ENCODE measurements around the gene CST7.
"Not testable (repeated sequence)": the region's sequence is repeated elsewhere in the genome, so short reads cannot be mapped to it uniquely, and the experiment has no call there.

CST7 gene

GRCh38 chr20:24987244-24987643 is 38.2 kb downstream of the CST7 start:
- no peak for DNase-seq

DNA sequence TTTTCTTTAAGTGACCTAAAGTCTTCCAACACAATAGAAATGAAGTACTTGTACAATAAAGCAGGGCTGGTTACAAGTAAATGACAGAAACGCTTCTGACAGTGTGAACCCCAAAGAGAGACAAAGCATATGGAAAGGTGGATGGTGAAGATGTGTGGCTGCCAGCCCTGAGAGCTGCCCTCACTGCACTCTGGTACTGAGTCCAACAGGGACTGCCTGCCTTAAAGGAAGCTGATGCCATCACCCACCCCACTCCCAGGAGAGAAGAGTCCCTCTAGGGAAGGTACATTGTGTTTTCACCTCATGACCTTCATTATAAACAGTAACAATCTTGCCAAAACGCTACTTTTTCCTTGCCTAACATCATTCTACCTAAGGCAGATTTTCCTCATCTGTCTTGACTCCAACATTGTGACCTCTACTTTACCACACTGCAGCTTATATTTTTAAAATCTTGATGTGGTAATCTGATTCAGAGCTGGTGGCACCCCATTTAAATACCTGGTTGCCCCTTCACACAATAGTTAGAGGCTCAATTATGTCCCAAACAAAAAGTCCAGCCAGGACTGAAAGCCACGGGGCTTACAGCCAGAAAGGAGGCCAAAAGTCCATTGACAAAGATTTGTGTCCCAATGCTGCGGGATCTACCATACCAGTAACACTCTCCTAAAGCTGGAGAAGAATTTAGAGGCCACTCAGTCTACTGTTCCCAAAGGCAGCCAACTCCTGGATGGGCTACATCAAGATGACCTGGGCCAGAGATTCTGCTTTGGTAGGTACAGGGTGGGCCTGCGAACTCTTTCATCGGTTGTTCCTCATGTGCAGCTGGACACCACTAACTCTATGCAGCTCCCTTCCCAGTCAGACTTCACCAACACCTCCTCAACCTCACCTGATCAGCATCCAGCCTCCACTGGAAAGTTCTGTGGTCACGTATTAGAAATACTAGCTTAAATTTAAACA is 39.1 kb downstream of the CST7 start:
- DNase-seq: no peak

DNA sequence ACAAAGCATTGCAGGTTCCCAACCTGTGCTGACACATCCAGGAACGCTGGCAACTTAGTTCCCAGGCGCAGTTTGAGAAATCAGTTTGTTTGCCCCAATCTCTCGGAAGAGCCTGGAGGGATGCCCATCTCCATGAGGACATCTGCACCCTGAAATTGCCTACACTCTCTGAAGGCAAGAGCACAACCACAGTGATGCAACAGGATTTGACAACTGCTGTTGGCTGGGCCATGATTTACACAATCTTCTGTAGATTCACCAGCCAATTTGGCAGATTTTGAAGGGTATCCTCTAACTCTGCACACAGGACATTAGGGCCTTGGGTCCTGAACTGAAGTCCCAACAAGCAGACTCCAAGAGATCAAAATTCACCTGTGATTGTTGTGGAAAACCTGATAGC is 40.1 kb downstream of the CST7 start:
- DNase-seq: no peak

DNA sequence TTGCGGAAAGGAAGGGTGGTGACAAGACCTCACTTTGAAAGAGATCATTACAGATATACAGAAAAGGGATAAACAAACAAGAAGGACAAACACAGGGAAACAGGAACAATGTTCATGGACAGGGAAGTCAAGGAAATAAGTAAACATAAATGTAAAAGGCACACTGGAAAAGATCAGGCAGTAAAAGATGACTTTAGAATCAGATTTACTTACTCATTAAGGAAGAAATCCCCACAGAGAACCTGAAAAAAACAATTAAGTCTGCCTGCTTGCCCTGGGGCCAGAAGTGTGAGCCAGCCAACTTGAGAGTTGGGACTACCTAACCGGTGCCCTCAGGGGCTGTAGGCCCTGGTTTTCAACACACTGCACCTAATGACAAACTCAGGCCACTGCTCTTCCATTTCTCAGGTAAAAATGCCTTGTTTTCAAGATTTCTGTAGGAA is 41.8 kb downstream of the CST7 start:
- DNase-seq: no peak

GRCh38 chr20:24991897-24992486 is 42.9 kb downstream of the CST7 start:
- peak; percentile 40 for DNase-seq

- peak; percentile 97 for DNase-seq
Observed at GRCh38 chr20:24992487-24993205, 43.6 kb downstream of the CST7 start, which contains the start of gene APMAP. Gene APMAP, minus strand, starts transcription at chr20:24992751. Its CDS starts 63 bp downstream, at chr20:24992688.

DNA sequence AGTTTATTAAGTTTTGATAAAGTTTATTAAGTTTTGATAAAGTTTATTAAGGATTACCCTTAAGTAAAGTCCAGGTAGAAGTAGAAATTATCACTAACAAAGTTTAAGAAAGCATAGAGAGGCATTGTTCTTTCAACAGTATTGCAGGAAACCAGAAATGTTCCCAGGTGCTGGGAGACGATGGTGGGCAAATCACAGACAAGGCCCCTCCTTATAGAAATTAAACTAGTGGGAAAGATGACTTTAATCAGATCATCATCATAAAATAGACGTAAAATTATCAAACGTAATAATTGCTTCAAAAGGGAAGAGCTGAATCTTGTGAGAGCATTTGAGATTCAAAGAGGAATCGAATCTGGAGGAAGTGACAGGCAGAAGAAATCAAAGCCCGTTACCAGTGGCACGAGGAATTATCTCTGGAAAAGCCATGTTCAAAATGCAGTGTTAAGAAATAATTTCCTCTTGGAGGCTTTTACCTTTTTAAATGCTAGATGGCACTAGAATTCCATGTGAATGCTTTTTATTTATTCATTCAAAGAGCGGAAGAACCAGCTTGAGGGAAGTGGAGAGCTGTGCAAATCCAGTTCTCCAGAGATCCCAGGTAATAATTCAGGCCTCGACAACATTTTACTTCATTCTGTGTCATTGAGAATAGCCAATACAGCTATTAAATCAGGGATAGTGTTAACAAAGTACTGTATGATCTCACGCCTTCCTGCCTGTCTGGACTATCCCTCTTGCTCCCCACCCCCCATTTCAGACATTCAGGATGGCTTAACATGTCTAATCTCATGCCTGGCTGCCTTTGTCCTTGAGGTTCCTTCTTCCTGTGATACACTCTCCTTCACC is 44.5 kb downstream of the CST7 start:
- peak; percentile 69 for DNase-seq

DNA sequence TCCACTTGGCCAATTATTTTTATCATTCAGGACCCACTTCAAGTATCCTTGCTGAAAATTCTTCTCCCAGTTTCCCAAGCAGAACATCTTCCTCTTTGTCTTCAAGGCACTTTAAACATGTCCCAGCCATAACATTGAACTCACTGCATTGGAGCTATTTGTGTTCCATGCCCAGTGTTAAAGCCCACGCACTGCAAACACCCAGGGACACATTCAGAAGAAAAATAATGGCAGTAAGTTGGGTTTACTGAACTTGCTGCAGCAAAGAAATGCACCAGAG is 45.1 kb downstream of the CST7 start:
- no peak for DNase-seq

DNA sequence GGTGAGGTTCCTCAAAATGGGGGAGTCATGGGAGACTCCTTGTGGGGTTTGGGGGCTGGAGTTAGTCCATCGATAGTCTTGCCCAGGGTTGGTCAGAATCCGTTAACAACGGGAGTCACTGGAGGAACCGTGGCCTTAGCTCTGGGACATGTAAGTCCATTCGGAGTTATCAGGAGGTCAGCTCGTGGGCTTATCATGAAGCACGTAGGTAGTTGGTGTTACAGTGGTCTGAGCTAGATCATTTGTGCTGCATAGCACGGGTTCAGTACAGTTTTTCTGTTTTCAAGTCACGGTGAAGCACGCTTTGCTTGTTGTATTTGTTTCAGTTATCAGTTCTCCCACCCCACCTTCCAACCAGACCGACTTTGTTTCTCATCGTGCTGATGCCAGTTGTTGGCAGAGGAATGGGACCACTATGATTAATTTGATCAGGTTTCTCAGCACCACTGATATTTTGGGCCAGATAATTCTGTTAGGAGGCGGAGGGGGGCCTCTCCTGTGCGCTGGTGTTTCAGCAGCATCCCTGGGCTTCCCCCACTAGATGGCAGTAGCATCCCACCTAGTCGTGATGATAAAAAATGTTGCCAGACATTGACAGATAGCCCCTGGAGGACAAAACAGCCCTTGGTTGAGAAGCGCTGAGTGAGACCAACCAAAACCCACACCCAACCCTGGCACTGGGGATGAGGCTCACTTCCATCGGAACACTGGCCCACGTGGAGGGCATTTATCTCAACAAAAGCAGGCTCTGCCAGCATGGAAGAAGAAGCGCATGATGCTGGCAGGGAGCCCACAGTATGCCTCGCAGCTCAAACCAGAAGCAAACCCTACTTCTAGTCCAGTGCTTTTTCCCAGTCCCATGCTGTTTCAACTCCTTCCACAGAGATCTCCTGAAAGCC is 45.6 kb downstream of the CST7 start:
- DNase-seq: peak; percentile 81

DNA sequence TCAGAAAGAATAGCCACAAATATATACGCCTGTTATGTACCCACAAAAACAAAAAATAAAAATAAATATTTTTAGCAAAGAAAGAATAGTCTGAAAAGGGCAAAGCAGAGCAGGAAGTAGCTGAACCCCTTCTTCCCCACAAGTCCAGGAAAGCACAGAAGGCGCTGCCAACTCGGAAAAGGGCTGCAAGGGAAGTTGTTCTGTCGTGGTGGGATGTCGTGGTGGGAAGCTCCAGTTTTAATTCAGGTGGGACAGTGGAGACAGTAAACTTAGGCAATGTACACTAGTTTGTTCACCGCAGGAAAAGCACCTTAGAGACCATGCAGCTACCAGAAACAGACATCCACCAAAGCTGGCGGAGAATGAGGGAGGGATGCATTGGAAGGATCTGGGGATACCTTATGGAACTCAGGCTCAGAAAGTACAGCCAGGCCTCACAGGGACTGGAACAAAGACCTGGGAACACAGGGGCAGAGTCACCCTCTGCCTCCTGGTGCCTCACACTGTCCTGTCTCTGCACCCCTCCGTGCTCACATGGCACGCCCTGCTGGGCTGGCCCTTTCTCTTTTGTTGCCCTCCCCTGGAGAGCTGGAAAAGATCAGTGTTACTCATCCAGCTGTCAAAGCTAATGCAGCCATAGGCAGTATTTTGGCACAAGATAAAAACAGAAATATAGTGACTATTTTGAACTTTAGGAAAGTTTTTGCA is 46.8 kb downstream of the CST7 start:
- no peak for DNase-seq

DNA sequence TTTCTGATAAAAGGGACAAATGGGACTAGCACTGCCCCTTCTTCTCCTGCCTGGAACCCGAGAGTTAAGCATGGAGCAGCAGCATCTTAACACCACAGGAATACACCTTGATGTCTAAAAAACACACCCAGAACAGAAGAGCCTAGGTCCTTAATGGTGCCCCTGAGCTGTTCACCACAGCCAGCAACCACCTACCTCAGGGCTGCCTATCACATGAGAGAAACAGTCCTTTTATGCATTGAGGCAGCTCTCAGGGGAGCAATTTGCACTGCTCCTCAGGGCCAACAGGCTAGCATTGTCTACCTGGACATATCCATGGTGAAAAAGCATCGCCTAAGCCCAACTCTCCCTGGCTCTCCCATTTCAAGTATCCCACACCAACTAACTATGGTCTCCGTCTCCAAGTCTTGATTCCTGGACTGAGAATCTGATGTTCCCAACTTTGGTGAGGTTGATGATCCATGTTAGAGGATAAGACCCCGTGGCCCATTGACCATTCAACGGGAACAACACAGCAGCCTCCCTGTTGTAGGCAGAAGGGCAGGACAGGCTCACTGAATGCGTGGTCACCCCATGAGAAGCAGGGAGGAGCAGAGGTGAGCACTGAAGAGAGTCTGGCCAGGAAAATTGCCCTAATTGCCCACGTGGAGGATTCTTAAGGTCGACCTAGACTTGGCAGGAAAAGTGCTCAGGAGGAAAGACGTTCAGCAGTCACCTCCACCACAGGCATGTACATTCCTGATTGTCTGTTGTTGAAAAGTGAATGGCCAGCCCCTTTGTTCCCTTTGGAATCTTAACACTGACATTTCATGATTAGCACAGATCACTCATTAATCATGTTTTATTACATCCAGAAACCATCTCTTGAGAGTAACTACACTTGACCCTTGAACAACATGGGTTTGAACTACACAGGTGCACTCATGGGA is 47.6 kb downstream of the CST7 start:
- no peak for DNase-seq

DNA sequence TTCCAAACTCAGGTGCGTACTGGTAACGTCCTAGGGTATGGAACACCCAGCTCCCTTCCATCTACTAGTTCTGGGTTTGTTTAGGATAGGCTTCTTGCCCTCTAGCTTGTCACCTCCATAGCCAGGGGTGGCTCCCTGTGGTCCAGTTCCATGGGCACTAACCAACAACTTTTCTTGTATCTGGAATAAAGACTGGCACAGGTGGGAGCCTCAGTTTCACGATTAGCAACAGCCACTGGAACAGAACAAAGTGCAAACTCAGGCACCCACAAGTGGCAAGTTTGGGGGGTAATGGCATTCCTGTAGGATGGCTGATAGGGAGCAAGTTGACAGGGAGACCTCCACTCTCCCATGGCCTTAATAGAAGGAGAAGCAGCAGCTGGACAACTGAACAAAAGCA is 49.1 kb downstream of the CST7 start:
- DNase-seq: no peak

DNA sequence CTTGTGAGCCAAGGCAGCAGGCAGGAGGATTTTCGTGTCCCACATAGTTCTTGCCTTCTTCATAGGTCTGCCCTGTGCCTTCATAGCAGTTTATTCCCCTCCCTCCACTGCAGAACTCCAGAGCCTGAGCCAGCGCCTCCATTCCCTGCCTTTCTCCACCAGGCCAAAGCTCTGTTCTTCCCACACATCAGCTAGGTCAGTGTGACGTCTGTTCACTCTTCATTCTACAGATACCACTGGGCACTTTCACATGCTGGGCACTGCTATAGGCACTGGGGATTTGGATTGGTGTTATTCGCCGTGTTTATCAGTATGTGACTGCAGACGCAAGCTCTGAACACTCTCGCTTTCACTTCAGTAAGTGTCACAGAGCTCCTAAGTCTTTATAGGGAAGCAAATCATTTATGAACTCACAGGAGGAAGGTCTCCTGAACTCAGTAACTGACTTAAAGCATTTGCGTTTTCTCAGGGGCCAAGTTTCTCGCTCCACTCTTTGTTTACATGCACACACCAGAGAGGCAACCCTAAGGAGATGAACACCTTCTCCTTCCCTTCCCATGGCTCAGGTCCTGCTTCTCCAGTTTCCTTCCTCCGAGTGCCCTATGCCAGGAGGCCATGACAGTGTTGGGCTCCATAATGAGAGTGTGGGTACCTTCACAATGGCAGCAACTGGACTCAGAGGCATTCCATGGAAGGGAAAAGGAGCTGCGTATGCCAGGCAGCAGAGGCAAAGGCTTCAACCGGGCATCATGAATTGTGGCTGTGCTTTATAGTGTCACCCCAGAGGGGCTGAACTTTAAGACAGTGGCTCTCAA is 49.8 kb downstream of the CST7 start:
- DNase-seq: no peak

- no peak for DNase-seq
Observed at GRCh38 chr20:24999568-24999967, 50.5 kb downstream of the CST7 start.

GRCh38 chr20:25000268-25000801 is 51.3 kb downstream of the CST7 start:
- DNase-seq: no peak

DNA sequence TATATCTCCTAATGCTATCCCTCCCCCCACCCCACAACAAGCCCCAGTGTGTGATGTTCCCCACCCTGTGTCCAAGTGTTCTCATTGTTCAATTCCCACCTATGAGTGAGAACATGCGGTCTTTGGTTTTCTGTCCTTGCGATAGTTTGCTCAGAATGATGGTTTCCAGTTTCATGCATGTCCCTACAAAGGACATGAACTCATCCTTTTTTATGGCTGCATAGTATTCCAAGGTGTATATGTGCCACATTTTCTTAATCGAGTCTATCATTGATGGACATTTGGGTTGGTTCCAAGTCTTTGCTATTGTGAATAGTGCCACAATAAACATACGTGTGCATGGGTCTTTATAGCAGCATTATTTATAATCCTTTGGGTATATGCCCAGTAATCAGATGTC is 52.3 kb downstream of the CST7 start:
- not testable (repeated sequence) for DNase-seq

- DNase-seq: no peak
Observed at GRCh38 chr20:25003002-25003401, 53.9 kb downstream of the CST7 start.

DNA sequence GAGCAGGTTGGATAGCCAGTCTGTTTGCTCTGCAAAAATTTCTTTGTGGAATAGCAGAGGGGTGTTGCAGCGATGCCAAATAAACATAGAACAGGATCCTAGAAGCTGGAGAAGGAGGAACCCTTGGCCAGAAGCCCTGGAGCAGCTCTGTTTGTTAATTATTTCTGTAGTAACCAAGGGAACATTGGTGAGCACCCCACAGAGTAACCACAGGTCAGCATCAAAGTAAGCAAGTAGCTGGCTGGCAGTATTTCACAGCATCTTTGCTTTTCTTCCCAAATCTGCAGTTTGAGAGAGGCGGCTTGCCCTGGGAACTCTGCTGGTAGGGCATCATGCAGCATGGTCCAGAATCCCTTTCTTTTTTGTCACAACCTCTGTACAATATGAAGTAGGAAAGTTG is 56.2 kb downstream of the CST7 start:
- no peak for DNase-seq

GRCh38 chr20:25005661-25006060 is 56.6 kb downstream of the CST7 start:
- no peak for DNase-seq
